Muscle layer of colon (tissue), 2 donors: ENCODE results near the gene ACSM2B.
A peak's percentile ranks its signal among the peaks of the same experiment; 100 is the strongest.
"Not testable (repeated sequence)": the region's sequence is repeated elsewhere in the genome, so short reads cannot be mapped to it uniquely, and the experiment has no call there.

Source experiments
- H3K27ac ChIP-seq: one replicate; pipeline ENCODE4 v1.7.0; 2013; ENCODE audit warnings: low read depth, mild to moderate bottlenecking, low read length, moderate library complexity
- H3K27me3 ChIP-seq, 2 donors: one replicate each; pipeline ENCODE4 v1.7.0; 2013; ENCODE audit warnings: low read length in 2 of 2, mild to moderate bottlenecking in 2 of 2; ENCODE audit not compliant: insufficient read depth in 2 of 2, control insufficient read depth in 1 of 2
- H3K36me3 ChIP-seq: one replicate; pipeline ENCODE4 v1.7.0; 2013; ENCODE audit warnings: mild to moderate bottlenecking, low read length; ENCODE audit not compliant: insufficient read depth
- H3K4me1 ChIP-seq: one replicate; pipeline ENCODE4 v1.7.0; 2013; ENCODE audit warnings: mild to moderate bottlenecking, low read length; ENCODE audit not compliant: insufficient read depth
- H3K4me3 ChIP-seq, 2 donors: one replicate each; pipeline ENCODE4 v1.7.0; 2013; ENCODE audit warnings: low read length in 2 of 2, low read depth in 1 of 2, mild to moderate bottlenecking in 1 of 2, moderate library complexity in 1 of 2
- H3K9ac ChIP-seq: one replicate; pipeline ENCODE4 v1.7.0; 2013; ENCODE audit warnings: low read length
- H3K9me3 ChIP-seq: one replicate; pipeline ENCODE4 v1.7.0; 2013; ENCODE audit warnings: mild to moderate bottlenecking, low read length
- donor health status: abdominal sarcoma.
- donor health status: Adenocarcinoma of cecum.

The ACSM2B gene

GRCh38 chr16:20612551-20613480, 36.6 kb upstream of the ACSM2B start:
- no peak overlapping the region for H3K9ac ChIP-seq
- peaks cover 26% of the 10 kb centered on the region for H3K4me1 ChIP-seq
- no peaks in the 10 kb centered on the region for H3K27me3 ChIP-seq
- no peaks in the 10 kb centered on the region for H3K36me3 ChIP-seq
- H3K9me3 ChIP-seq, result no peaks in the 10 kb centered on the region
- peak overlapping the region in 1 of 2 donors; percentile 14 for H3K4me3 ChIP-seq
- H3K27ac ChIP-seq, result no peak overlapping the region

- no peaks in the 10 kb centered on the region for H3K9me3 ChIP-seq
- no peak overlapping the region for H3K27ac ChIP-seq
- H3K27me3 ChIP-seq, result no peaks in the 10 kb centered on the region
- H3K4me1 ChIP-seq, result peaks cover 26% of the 10 kb centered on the region
- no peak overlapping the region for H3K9ac ChIP-seq
- no peaks in the 10 kb centered on the region for H3K36me3 ChIP-seq
- peak overlapping the region in 1 of 2 donors; percentile 14 for H3K4me3 ChIP-seq
Observed at GRCh38 chr16:20611975-20612481, 35.9 kb upstream of the ACSM2B start.

- no peaks in the 10 kb centered on the region for H3K9me3 ChIP-seq
- H3K9ac ChIP-seq, result no peak overlapping the region
- H3K4me1 ChIP-seq, result peaks cover 26% of the 10 kb centered on the region
- H3K36me3 ChIP-seq, result no peaks in the 10 kb centered on the region
- H3K27me3 ChIP-seq, result no peaks in the 10 kb centered on the region
- H3K27ac ChIP-seq, result no peak overlapping the region
- H3K4me3 ChIP-seq, result no peak overlapping the region
Observed at GRCh38 chr16:20611350-20611902, 35.3 kb upstream of the ACSM2B start.

GRCh38 chr16:20610892-20611349, 34.8 kb upstream of the ACSM2B start:
- H3K27me3 ChIP-seq, result no peaks in the 10 kb centered on the region
- H3K9me3 ChIP-seq, result no peaks in the 10 kb centered on the region
- H3K36me3 ChIP-seq, result no peaks in the 10 kb centered on the region
- H3K27ac ChIP-seq, result no peak overlapping the region
- peaks cover 26% of the 10 kb centered on the region for H3K4me1 ChIP-seq
- no peak overlapping the region for H3K9ac ChIP-seq
- no peak overlapping the region for H3K4me3 ChIP-seq

GRCh38 chr16:20610211-20610891, 34.2 kb upstream of the ACSM2B start:
- no peak overlapping the region for H3K4me3 ChIP-seq
- H3K27ac ChIP-seq, result no peak overlapping the region
- peaks cover 26% of the 10 kb centered on the region for H3K4me1 ChIP-seq
- no peaks in the 10 kb centered on the region for H3K36me3 ChIP-seq
- H3K27me3 ChIP-seq, result no peaks in the 10 kb centered on the region
- no peak overlapping the region for H3K9ac ChIP-seq
- no peaks in the 10 kb centered on the region for H3K9me3 ChIP-seq

- H3K4me1 ChIP-seq, H3K27me3 ChIP-seq, H3K36me3 ChIP-seq, H3K4me3 ChIP-seq, H3K9ac ChIP-seq, H3K9me3 ChIP-seq, H3K27ac ChIP-seq: not testable (repeated sequence)
Observed at GRCh38 chr16:20602205-20602604, 26.0 kb upstream of the ACSM2B start.

GRCh38 chr16:20599475-20599874, 23.3 kb upstream of the ACSM2B start:
- H3K36me3 ChIP-seq, H3K9ac ChIP-seq, H3K4me3 ChIP-seq, H3K27ac ChIP-seq, H3K4me1 ChIP-seq, H3K27me3 ChIP-seq, H3K9me3 ChIP-seq: not testable (repeated sequence)

- H3K9ac ChIP-seq, result no peak overlapping the region
- no peaks in the 10 kb centered on the region for H3K27me3 ChIP-seq
- H3K4me3 ChIP-seq, result no peak overlapping the region
- no peaks in the 10 kb centered on the region for H3K9me3 ChIP-seq
- no peaks in the 10 kb centered on the region for H3K36me3 ChIP-seq
- no peaks in the 10 kb centered on the region for H3K4me1 ChIP-seq
- no peak overlapping the region for H3K27ac ChIP-seq
Observed at GRCh38 chr16:20598832-20599469, 22.8 kb upstream of the ACSM2B start.

GRCh38 chr16:20595694-20596093, 19.5 kb upstream of the ACSM2B start:
- not testable (repeated sequence) for H3K27ac ChIP-seq

GRCh38 chr16:20595068-20595467, 18.9 kb upstream of the ACSM2B start:
- not testable (repeated sequence) for H3K9ac ChIP-seq, H3K36me3 ChIP-seq, H3K27me3 ChIP-seq, H3K4me1 ChIP-seq, H3K27ac ChIP-seq, H3K9me3 ChIP-seq, H3K4me3 ChIP-seq

More at GRCh38 chr16:20595694-20596093, 19.5 kb upstream of the ACSM2B start:
- H3K36me3 ChIP-seq, H3K4me1 ChIP-seq, H3K9me3 ChIP-seq, H3K27me3 ChIP-seq, H3K9ac ChIP-seq, H3K4me3 ChIP-seq: not testable (repeated sequence)

- not testable (repeated sequence) for H3K4me1 ChIP-seq, H3K36me3 ChIP-seq, H3K4me3 ChIP-seq, H3K9me3 ChIP-seq, H3K27ac ChIP-seq, H3K9ac ChIP-seq, H3K27me3 ChIP-seq
Observed at GRCh38 chr16:20592780-20593179, 16.6 kb upstream of the ACSM2B start.
